Adrenal gland (tissue), 5 donors: Measurements from ENCODE around the gene ZNF724.

Experiments used
- POLR2A ChIP-seq, 2 donors: fragments of 450-650 bp; IDR thresholded peaks; one replicate each; pipeline ENCODE4 v1.6.1; 2017; ENCODE audit warnings: antibody characterized with exemption in 2 of 2, mild to moderate bottlenecking in 2 of 2, moderate library complexity in 1 of 2
- TF ChIP-seq, protein P1 (sequence below), 6 experiments: fragments of 450-650 bp in 4 of 6; fragments of 200-600 bp in 2 of 6; sonication (generic) in 1 of 6; IDR thresholded peaks; 1 replicate in 5 of 6; 2 replicates in 1 of 6; pipeline versions ENCODE4 v1.5.1 to v1.8.0; 2016 to 2021; ENCODE audit warnings: antibody characterized with exemption in 6 of 6, mild to moderate bottlenecking in 2 of 6, moderate library complexity in 1 of 6
- donor health status: DM: no; HTN: no; CAD: no.

DNA sequence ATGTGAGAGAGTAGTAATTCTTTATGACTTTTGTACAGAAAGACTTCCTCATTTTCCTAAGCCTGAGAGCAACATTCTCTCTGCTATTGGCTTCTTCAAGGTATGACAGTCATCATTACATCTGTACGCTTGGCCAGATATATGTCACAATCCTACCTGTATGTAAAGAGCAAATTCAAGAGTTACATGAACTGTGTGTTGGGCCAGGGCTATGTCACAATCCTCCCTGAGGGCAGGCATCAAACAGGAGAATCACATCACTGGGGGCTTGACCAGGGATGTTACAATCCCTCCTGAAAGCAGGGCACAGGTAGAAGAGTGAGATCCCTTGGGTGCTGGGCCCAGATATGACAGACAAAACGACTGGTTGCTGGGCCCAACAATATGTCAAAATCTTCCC, 9.8 kb upstream of the ZNF724 start:
- TF ChIP-seq, protein P1, sequence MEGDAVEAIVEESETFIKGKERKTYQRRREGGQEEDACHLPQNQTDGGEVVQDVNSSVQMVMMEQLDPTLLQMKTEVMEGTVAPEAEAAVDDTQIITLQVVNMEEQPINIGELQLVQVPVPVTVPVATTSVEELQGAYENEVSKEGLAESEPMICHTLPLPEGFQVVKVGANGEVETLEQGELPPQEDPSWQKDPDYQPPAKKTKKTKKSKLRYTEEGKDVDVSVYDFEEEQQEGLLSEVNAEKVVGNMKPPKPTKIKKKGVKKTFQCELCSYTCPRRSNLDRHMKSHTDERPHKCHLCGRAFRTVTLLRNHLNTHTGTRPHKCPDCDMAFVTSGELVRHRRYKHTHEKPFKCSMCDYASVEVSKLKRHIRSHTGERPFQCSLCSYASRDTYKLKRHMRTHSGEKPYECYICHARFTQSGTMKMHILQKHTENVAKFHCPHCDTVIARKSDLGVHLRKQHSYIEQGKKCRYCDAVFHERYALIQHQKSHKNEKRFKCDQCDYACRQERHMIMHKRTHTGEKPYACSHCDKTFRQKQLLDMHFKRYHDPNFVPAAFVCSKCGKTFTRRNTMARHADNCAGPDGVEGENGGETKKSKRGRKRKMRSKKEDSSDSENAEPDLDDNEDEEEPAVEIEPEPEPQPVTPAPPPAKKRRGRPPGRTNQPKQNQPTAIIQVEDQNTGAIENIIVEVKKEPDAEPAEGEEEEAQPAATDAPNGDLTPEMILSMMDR (IDR thresholded peaks at IDR 0.05), result no peak
- no peak for TF ChIP-seq POLR2A (IDR thresholded peaks at IDR 0.05)
